SJSA1 (cell line): ENCODE results near the gene TNFRSF12A. TPM values are rescaled to one million over a fixed set of nuclear protein-coding genes. Genes with fewer than 3 reads are reported as not detected.

ENCODE experiments used
- DNase-seq, 2 experiments: peaks; one replicate each; pipeline ENCODE4 v3.0.0-alpha.2; 2015 to 2020; ENCODE audit warnings: low spot score in 2 of 2, low read depth in 1 of 2
- H3K27ac ChIP-seq: fragments of 250-450 bp; sonication (Bioruptor Pico); 2 replicates; pipeline ENCODE4 v1.5.1; 2020; ENCODE audit warnings: mild to moderate bottlenecking, moderate library complexity
- H3K27me3 ChIP-seq: fragments of 250-450 bp; sonication (Bioruptor Pico); replicated peaks from 2 replicates; pipeline ENCODE4 v1.5.1; 2020; ENCODE audit warnings: mild to moderate bottlenecking, moderate library complexity
- H3K36me3 ChIP-seq: fragments of 250-450 bp; sonication (Bioruptor Pico); 2 replicates; pipeline ENCODE4 v1.5.1; 2020; ENCODE audit warnings: mild to moderate bottlenecking
- H3K4me1 ChIP-seq: fragments of 250-450 bp; sonication (Bioruptor Pico); replicated peaks from 2 replicates; pipeline ENCODE4 v1.6.1; 2021; ENCODE audit warnings: mild to moderate bottlenecking
- H3K4me3 ChIP-seq: fragments of 250-450 bp; sonication (Bioruptor Pico); 2 replicates; pipeline ENCODE4 v1.5.1; 2020; ENCODE audit warnings: mild to moderate bottlenecking
- H3K9me3 ChIP-seq: fragments of 250-450 bp; sonication (Bioruptor Pico); replicated peaks from 2 replicates; pipeline ENCODE4 v1.5.1; 2020; ENCODE audit warnings: mild to moderate bottlenecking
- total RNA-seq: library from RNA; depleted of rRNA; stranded (reverse); fragments of >200 nt; shearing (Covaris generic); gene quantifications from 2 replicates; pipeline ENCODE4 v1.2.3, GENCODE V29; 2014

The TNFRSF12A gene
- total RNA-seq, 1 experiment from 2014 or later, result 545 TPM

DNA sequence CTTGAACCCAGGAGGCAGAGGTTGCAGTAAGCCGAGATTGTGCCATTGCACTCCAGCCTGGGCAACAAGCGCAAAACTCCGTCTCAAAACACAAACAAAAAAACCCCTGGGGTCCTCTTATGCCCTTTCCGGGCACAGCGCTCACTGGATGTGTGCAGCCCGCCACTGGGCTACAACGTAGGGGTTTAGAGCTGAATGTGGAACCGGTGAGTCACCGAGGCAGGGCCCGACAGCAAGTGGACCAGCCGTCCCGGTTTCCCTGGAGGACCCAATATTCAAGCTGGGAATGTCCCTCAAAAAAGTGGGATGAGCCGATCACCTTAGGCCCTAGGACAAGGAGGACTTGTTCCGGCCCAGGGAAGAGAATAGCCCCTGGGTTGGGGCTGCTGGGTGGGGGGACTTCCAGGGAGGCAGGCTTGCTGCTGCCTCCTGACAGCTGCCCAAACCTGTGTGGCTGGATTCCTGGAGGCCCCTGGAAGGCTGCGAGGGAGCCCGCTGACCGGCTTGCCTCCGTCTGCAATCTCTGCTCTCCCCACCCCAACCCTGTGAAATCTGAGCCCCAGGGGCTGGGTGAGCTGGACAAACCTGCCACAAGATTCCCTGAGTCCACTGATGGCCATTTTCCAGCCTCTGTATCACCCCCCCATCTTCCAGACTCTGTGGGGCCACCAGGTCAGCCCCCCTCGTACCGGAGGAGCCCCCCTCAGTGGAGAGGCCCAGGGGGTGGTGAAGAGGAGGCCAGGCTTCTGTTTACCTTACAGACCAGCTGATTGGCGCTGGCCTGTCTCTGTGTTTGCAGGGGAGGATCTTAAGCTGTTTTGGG is 10.4 kb upstream of the TNFRSF12A start:
- H3K27me3 ChIP-seq, result peaks cover 89% of the 10 kb centered on the region
- H3K4me1 ChIP-seq, result no peaks in the 10 kb centered on the region; the same call in 1 of the 2 replicates
- no peak overlapping the region for H3K4me3 ChIP-seq
- H3K9me3 ChIP-seq, result no peaks in the 10 kb centered on the region
- no peak overlapping the region for H3K27ac ChIP-seq
- DNase-seq, result no peak
- no peaks in the 10 kb centered on the region for H3K36me3 ChIP-seq

DNA sequence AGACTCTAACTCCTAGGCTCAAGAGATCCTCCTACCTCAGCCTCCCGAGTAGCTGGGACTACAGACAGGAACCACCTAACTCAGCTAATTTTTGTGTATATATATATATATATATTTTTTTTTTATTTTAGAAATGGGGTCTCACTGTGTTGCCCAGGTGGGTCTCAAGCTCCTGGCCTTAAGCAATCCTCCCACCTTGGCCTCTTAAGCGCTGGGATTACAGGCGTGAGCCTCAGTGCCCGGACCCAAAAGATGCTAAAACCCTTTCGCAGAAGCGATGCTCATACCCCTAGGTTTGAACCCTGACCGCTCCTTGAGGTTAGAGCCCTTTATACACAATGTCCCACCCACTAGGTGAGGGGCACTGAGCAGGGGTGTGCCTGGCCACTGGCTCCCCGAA is 9.7 kb upstream of the TNFRSF12A start:
- DNase-seq, result no peak
- H3K27me3 ChIP-seq, result peaks cover 82% of the 10 kb centered on the region
- H3K4me3 ChIP-seq, result no peak overlapping the region

DNA sequence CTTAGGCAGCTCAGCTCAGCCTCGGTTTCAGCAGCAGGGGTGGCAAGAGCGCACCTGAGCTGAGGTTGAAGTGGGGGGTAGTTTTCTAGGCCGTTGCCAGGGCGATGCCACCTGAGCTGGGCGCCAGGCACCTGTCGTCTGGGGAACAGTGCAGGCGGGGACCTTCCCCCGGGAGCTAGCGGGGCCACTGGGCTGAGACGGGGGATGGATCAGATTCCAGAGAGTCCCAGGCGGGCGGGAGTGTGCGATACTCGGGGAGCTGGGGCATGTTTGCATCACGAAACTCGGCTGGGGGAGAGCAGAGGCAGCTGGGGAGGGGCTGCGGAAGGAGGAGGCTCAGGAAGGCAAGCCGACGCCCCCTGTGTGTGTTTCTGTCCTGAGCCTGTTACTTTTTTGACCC is 7.9 kb upstream of the TNFRSF12A start:
- no peaks in the 10 kb centered on the region for H3K9me3 ChIP-seq
- H3K4me1 ChIP-seq, result no peaks in the 10 kb centered on the region; the same call in 1 of the 2 replicates
- H3K36me3 ChIP-seq, result no peaks in the 10 kb centered on the region
- no peak overlapping the region for H3K27ac ChIP-seq
- no peak for DNase-seq
- H3K4me3 ChIP-seq, result no peak overlapping the region
- peaks cover 65% of the 10 kb centered on the region for H3K27me3 ChIP-seq

More for the DNA sequence above, 9.7 kb upstream of the TNFRSF12A start:
- Histone ChIP-seq H3K4me1 (no peaks in the 10 kb centered on the region; the same call in 1 of the 2 replicates), H3K36me3 (no peaks in the 10 kb centered on the region), H3K27ac (no peak overlapping the region), H3K9me3 (no peaks in the 10 kb centered on the region)

DNA sequence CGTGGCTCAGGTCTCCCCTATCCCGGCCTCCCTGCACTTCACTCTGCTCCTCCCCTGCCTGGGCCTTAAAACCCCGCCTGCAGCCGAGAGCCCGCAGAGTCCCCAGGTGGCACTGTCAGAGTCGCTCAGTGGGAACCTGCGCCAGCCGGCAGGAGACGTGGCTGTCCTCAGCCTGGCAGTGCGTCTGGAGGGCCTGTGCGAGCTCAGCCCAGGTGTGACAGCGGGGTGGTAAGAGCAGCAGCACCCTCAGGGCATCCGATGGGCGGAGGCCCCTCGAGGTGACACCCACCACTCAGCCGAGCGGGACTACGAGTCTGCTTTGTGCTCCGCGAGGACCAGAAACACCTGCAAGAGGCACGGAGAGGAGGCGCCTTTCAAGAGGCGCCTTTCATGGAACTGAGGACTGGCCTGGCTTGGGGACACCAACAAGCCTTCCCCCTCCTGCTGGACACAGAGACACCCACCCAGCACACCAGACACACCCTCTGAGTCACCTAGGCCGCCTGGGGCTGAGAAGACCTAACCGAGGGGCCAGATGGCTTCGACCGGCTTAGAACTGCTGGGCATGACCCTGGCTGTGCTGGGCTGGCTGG is 7.2 kb upstream of the TNFRSF12A start, which contains the start of gene CLDN9:
TSS of gene CLDN9 (plus strand) at position 96 of the 593 bp plus-strand sequence. CDS start at position 536, 440 bp downstream.
- no peak for DNase-seq
- Histone ChIP-seq H3K4me3 (no peak within 1 kb of the TSS), H3K4me1 (no peaks in the 10 kb centered on the region; the same call in 1 of the 2 replicates), H3K36me3 (no peaks in the 10 kb centered on the region), H3K27ac (no peak within 1 kb of the TSS), H3K27me3 (peaks cover 58% of the 10 kb centered on the region), H3K9me3 (no peaks in the 10 kb centered on the region)

DNA sequence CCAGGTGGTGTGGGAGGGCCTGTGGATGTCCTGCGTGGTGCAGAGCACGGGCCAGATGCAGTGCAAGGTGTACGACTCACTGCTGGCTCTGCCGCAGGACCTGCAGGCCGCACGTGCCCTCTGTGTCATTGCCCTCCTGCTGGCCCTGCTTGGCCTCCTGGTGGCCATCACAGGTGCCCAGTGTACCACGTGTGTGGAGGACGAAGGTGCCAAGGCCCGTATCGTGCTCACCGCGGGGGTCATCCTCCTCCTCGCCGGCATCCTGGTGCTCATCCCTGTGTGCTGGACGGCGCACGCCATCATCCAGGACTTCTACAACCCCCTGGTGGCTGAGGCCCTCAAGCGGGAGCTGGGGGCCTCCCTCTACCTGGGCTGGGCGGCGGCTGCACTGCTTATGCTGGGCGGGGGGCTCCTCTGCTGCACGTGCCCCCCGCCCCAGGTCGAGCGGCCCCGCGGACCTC is 6.6 kb upstream of the TNFRSF12A start:
- Histone ChIP-seq H3K4me1 (no peaks in the 10 kb centered on the region; the same call in 1 of the 2 replicates), H3K4me3 (no peak overlapping the region), H3K9me3 (no peaks in the 10 kb centered on the region), H3K27me3 (peaks cover 52% of the 10 kb centered on the region), H3K36me3 (no peaks in the 10 kb centered on the region), H3K27ac (no peak overlapping the region)
- no peak for DNase-seq

DNA sequence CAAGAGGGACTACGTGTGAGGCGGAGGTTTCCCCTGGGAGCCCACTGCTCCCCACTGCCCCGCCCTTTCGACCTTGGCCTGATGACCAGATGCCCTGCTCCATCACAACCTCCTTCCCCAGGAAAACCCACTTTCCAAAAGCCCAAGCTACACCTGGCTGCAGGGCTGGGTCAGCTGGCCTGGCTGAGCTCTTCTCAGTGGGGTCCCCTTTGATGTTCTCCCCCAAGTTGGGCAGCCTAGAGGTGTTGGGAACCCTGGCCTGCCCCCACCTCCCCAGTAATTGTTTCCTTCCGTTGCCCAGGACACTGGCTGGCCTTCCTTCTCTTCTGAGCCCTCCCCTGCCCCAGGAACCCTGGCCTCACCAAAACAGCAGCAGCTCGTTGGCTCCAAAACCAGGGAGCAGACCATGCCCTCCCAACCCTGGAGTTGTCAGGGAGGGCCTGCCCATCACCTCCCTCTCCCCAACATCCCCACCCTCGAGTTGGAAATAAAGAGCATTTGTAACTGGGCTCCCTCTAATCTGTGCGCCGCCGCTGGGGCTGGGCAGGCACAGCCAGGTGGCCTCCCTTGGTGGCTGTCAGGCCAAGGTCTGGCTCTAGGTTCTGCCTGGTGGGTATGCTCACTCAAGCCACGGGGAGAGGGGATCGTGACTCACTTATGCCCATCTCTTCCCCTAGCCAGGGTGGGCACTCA is 6.0 kb upstream of the TNFRSF12A start:
- H3K4me1 ChIP-seq, result no peaks in the 10 kb centered on the region; the same call in 1 of the 2 replicates
- no peaks in the 10 kb centered on the region for H3K36me3 ChIP-seq
- H3K27me3 ChIP-seq, result peaks cover 46% of the 10 kb centered on the region
- no peaks in the 10 kb centered on the region for H3K9me3 ChIP-seq
- DNase-seq, result no peak
- no peak overlapping the region for H3K27ac ChIP-seq
- no peak overlapping the region for H3K4me3 ChIP-seq

DNA sequence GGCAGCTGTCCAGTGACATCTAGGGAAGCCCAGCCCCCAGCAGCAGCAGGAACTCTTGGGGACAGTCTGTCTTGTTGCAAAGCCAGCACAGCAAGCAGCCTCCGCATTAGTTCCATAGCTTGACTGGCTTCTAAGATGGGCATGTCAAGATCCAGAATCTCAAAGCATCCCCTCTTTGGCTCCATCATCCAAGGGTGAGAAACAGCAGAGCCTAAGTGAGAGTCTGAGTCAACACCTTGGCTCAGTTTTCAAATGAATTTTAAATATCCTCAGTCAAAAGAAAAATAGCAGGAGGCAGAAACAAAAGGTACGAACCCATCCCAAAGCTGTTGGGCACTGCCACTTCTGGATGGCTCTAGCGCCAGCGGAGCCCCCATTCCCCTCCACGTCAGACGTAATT is 5.2 kb upstream of the TNFRSF12A start:
- Histone ChIP-seq H3K27ac (no peak overlapping the region), H3K4me3 (no peak overlapping the region), H3K36me3 (no peaks in the 10 kb centered on the region), H3K4me1 (peaks cover 3% of the 10 kb centered on the region), H3K9me3 (no peaks in the 10 kb centered on the region), H3K27me3 (peaks cover 37% of the 10 kb centered on the region)
- DNase-seq, result no peak

DNA sequence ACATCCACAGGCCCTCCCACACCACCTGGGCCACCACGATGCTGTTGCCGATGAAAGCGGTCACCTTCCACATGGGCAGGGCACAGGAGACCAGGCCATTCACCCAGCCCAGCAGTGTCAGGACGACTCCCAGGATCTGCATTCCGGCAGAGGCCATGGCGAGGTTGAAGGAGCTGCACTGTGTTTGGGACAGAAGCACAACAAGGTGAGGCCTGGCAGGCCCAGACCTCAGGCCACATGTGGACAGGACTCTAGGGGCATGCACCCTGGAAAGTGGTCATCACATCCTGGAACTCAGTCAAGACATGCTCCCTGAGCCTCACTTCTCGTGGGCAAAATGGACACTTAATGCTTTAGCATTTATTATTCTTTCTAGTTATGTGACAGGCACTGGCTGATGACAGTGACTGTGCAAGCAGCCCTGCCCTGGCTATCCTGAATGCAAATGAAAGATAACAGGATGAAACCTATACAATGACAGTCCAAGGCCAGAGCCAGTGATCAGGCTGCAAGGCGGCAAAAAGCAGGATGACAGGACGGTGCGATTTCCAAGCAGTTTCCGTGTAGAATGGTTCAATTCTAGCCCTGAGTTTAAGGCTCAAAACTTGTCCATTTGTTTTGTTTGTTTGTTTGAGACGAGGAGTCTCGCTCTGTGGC is 4.2 kb upstream of the TNFRSF12A start:
- no peaks in the 10 kb centered on the region for H3K9me3 ChIP-seq
- DNase-seq, result no peak
- H3K36me3 ChIP-seq, result peaks cover 8% of the 10 kb centered on the region
- H3K4me1 ChIP-seq, result peaks cover 3% of the 10 kb centered on the region
- no peak overlapping the region for H3K4me3 ChIP-seq
- peaks cover 30% of the 10 kb centered on the region for H3K27me3 ChIP-seq
- H3K27ac ChIP-seq, result no peak overlapping the region

DNA sequence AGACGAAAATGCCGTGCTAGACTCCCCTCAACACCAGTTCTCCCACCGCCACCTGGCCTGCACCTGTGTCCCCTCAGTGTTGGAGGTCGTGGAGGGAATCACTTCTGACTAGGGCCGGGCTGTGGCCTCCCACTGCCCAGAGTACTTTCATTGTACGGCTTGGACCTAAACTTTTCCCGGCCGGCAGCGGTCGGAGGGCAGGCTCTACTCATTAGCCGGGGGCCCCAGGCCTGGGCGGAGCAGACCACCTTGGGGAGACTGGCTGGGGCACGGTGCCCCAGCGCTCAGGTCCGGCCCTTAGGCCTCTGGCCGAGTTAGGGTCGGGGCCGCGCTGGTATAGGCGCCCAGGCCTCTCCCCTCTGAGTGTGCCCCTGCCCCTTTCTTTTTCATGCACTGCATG is 2.8 kb upstream of the TNFRSF12A start:
- H3K9me3 ChIP-seq, result no peaks in the 10 kb centered on the region
- H3K4me3 ChIP-seq, result no peak overlapping the region
- peaks cover 22% of the 10 kb centered on the region for H3K27me3 ChIP-seq
- no peak for DNase-seq
- peaks cover 22% of the 10 kb centered on the region for H3K36me3 ChIP-seq
- H3K4me1 ChIP-seq, result peaks cover 7% of the 10 kb centered on the region
- no peak overlapping the region for H3K27ac ChIP-seq

DNA sequence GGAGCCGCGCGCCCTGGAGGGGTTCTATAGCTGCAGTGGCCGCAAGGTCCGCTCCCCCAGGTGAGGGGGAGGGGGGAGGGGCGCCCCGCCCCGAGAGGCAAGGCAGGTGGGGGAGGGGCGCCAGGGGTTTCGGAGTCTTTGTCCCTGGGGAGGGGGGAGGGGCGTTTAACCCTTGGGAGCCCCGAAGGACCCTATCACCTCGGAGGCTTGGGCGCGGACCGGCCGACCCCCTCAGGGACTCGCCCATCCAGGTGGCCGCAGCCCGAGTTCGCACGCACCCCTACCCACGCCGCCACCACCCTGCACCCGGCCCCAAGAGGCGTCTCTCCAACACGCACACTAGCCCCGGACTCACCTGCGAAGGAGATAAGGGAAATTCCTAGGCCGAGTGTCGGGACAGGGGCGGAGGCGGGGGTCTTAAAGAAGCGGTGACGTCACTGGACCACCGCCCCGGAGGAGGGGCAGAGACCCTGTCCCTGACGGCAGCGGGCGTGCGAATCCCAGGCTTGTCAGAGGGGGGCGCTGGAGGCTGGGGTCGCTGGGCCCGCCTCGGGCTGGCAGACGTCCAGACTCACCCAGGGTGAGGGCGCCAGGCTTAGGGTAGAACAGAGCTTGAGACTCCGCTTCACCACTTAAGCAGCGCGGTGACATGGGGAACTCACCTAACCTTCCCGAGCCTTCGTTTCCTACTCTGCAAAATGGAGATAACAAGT is 2.2 kb upstream of the TNFRSF12A start, which contains the start of gene CLDN6:
TSS of gene CLDN6 (minus strand) at position 390 of the 713 bp plus-strand sequence. CDS start 2,162 bp downstream, outside the sequence.
- H3K27me3 ChIP-seq, result peaks cover 16% of the 10 kb centered on the region
- H3K36me3 ChIP-seq, result peaks cover 28% of the 10 kb centered on the region
- no peak for DNase-seq
- no peak within 1 kb of the TSS for H3K27ac ChIP-seq
- no peaks in the 10 kb centered on the region for H3K9me3 ChIP-seq
- H3K4me1 ChIP-seq, result peaks cover 13% of the 10 kb centered on the region
- no peak within 1 kb of the TSS for H3K4me3 ChIP-seq

DNA sequence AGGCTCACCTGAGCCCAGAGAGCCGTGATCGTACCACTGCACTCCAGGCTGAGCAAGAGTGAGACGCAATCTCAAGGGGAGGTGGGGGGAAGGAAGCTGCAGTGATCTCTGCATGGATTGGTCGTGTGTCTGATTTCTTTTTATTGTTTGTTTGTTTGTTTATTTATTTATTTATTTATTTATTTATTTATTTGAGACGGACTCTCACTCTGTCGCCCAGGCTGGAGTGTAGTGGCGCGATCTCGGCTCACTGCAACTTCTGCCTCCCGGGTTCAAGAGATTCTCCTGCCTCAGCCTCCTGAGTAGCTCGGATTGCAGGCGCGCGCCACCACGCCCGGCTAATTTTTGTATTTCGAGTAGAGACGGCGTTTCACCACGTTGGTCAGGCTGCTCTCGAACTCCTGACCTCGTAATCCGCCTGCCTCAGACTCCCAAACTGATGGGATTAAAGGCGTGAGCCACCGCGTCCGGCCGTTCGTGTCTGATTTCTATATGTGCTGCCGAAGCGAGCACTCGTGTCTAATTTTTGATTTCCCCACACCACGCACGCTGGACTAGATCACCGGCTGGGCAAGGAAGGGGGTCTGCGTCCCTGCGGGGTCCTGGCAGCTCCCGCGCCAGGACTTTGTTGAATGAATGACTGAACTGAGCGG is 448 bp upstream of the TNFRSF12A start:
- no peaks in the 10 kb centered on the region for H3K27me3 ChIP-seq
- peak in 1 of 2 experiments; percentile 65 for DNase-seq
- H3K4me1 ChIP-seq, result peaks cover 27% of the 10 kb centered on the region
- peak overlapping the region; percentile 96 for H3K4me3 ChIP-seq
- H3K27ac ChIP-seq, result no peak overlapping the region
- H3K9me3 ChIP-seq, result peaks cover 6% of the 10 kb centered on the region; the same call in 1 of the 2 replicates
- peaks cover 39% of the 10 kb centered on the region for H3K36me3 ChIP-seq

DNA sequence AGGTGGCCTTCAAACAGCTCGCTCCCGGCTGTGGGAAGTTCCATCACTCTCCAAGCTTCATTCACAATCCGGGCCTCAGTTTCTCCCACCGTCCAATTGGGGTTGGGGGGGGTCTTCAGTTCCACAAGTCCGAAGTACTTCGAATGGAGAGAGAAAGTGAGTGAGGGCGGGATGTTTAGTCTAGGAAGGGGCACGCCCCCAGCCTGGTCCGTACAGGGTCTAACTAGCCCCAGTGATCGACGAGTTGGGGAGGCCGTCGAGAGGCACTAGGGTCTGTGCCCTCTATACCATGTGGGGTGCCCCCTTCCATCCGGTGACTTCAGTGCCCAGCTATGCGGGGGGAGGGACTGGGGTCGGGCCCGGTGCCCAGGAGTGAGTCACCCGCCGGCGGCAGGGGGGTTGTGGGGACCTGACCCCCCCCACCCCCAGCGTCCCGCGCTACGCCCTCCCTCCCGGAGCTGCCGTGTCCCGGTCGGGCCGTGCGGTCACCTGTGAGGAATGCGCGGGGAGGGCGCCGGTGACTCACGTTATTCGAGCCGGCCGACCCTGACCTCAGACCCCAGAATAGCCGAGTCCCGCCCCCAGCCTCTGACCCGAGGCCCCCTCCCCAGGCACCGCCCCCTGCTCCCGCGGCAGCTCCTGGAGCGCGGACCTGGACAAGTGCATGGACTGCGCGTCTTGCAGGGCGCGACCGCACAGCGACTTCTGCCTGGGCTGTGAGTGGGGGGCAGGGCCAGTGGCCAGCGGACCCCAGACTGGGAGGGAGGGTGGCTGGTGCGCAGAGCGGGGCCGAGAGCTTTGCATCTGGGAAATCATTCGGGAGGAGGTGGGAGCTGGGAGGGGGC is 658 bp downstream of the TNFRSF12A start:
- DNase-seq, result peak; percentile 96
- Histone ChIP-seq H3K27me3 (no peaks in the 10 kb centered on the region), H3K4me3 (peak overlapping the region; percentile 96), H3K27ac (peak overlapping the region; percentile 99), H3K4me1 (peaks cover 27% of the 10 kb centered on the region), H3K36me3 (peaks cover 47% of the 10 kb centered on the region), H3K9me3 (peaks cover 6% of the 10 kb centered on the region; the same call in 1 of the 2 replicates)
